Measurements from ENCODE around the gene TRPC4. TPM values are rescaled to one million over a fixed set of nuclear protein-coding genes. Genes with fewer than 3 reads are reported as not detected.
"Not testable (repeated sequence)": the region's sequence is repeated elsewhere in the genome, so short reads cannot be mapped to it uniquely, and the experiment has no call there.

TRPC4 gene
- total and polyA plus RNA-seq, 7 donors = 0.64 to 11.8 (median 9.4) TPM; not detected in 1

DNA sequence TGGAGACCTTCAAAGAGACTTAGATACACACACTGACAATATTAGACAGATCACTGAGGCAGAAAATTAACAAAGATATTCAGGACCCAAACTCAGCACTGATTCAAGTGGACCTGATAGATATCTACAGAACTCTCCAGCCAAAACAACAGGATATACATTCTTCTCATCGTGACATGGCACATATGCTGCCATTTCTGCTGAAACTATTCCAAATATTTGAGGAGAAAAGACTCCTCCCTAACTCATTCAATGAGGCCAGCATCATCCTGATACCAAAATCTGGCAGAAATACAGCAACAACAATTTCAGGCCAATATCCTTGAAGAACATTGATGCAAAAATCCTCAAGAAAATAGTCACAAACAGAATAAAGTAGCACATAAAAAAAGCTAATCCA lies 53.3 kb downstream of the TRPC4 start:
- intact Hi-C loops (cut with DNase I) = no loop called here
- H3K27me3 ChIP-seq = no peaks in the 10 kb centered on the region
- 79% methylated on average over 1 of the region's 1 CpG for WGBS, 2 donors
- no peak for DNase-seq
- no peaks in the 10 kb centered on the region for H3K36me3 ChIP-seq
- H3K4me3 ChIP-seq = no peak overlapping the region
- TF ChIP-seq EP300 (IDR thresholded peaks at IDR 0.05) (no peak), POLR2AphosphoS5 (IDR thresholded peaks at IDR 0.05) (no peak), POLR2A (IDR thresholded peaks at IDR 0.05) (no peak)
- TF ChIP-seq, protein P1, sequence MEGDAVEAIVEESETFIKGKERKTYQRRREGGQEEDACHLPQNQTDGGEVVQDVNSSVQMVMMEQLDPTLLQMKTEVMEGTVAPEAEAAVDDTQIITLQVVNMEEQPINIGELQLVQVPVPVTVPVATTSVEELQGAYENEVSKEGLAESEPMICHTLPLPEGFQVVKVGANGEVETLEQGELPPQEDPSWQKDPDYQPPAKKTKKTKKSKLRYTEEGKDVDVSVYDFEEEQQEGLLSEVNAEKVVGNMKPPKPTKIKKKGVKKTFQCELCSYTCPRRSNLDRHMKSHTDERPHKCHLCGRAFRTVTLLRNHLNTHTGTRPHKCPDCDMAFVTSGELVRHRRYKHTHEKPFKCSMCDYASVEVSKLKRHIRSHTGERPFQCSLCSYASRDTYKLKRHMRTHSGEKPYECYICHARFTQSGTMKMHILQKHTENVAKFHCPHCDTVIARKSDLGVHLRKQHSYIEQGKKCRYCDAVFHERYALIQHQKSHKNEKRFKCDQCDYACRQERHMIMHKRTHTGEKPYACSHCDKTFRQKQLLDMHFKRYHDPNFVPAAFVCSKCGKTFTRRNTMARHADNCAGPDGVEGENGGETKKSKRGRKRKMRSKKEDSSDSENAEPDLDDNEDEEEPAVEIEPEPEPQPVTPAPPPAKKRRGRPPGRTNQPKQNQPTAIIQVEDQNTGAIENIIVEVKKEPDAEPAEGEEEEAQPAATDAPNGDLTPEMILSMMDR (IDR thresholded peaks at IDR 0.05) = no peak
- peaks cover 0 to 4% (median 0%) of the 10 kb centered on the region in 4 donors for H3K4me1 ChIP-seq
- H3K27ac ChIP-seq = no peak overlapping the region
- H3K9me3 ChIP-seq = peaks cover 0 to 4% (median 0%) of the 10 kb centered on the region in 4 donors

DNA sequence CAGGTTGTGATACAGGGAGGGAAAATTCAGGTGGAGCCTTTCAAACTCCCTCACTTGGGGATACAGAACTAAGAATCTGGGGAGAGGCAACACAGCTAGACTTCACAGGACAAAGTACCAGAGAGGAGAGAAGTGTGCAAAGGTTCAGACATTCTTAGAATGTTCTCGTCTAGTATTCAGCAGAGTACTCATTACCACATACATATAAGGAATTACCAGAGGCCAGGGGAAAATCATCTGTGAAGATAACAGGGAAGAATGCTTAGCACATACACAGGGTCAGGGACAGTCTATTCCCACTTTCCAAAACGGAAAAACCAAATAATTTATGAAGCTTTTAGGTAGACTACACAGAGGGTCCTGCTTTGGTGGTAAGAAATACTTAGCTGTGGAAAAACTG lies 58.1 kb downstream of the TRPC4 start:
- intact Hi-C loops (cut with DNase I) = no loop called here
- Histone ChIP-seq H3K4me3 (no peak overlapping the region), H3K27ac (no peak overlapping the region), H3K4me1 (peaks cover 0 to 5% (median 0%) of the 10 kb centered on the region in 4 donors), H3K27me3 (no peaks in the 10 kb centered on the region), H3K36me3 (no peaks in the 10 kb centered on the region), H3K9me3 (peaks cover 0 to 3% (median 0%) of the 10 kb centered on the region in 4 donors)
- no peak for DNase-seq
- 67 to 78% methylated on average over 2 of the region's 2 CpGs for WGBS, 2 donors
- TF ChIP-seq EP300 (IDR thresholded peaks at IDR 0.05) = no peak
- no peak for TF ChIP-seq POLR2AphosphoS5 (IDR thresholded peaks at IDR 0.05)
- TF ChIP-seq, protein P1 (IDR thresholded peaks at IDR 0.05) = no peak
- no peak for TF ChIP-seq POLR2A (IDR thresholded peaks at IDR 0.05)

DNA sequence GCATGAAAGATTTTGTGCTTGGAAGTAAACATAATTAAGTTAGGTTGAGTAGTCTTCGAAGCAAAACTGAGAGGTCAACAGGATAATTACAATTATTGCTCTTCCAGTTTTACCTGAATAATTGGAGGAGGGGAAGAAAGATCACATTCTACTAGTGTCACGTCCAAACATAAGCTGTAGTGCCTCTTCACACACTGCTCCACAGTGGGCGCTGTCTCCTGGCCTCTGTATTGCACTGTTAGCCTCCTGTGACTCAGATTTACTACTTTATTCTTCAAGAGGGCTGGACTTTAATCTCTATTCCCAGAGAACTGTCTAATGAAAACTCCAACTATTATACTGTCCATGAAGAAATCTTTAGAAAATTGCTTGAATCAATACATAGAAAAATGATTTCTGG lies 62.9 kb downstream of the TRPC4 start:
- DNase-seq = no peak
- Histone ChIP-seq H3K4me3 (no peak overlapping the region), H3K4me1 (peaks cover 0 to 5% (median 0%) of the 10 kb centered on the region in 4 donors), H3K27ac (no peak overlapping the region), H3K36me3 (no peaks in the 10 kb centered on the region), H3K27me3 (no peaks in the 10 kb centered on the region), H3K9me3 (no peaks in the 10 kb centered on the region)
- intact Hi-C loops (cut with DNase I) = no loop called here
- WGBS, 2 donors = 46 to 70% methylated on average over 3 of the region's 3 CpGs
- no peak for TF ChIP-seq POLR2A (IDR thresholded peaks at IDR 0.05)
- TF ChIP-seq POLR2AphosphoS5 (IDR thresholded peaks at IDR 0.05) = no peak
- no peak for TF ChIP-seq EP300 (IDR thresholded peaks at IDR 0.05)
- TF ChIP-seq, protein P1 (IDR thresholded peaks at IDR 0.05) = no peak

DNA sequence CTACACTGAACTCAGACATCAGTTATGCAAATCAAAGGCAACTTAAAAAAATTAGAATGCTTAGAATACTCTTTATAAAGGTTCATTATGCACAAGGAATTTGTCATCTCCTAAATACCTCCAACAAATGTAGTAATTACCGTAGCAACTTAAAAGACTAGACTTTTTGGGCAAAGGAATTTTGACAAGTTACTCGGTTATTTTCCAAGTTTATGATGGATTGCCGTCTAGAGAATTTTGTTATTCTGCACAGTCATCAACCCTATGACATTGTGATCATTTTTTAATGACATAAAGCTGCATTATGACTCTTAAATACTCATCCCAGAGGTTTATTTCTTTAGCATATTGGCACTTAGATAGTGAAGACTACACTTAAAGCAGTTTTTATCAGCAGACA lies 71.9 kb downstream of the TRPC4 start:
- Histone ChIP-seq H3K4me3 (no peak overlapping the region), H3K27ac (no peak overlapping the region), H3K4me1 (no peaks in the 10 kb centered on the region), H3K9me3 (no peaks in the 10 kb centered on the region), H3K27me3 (no peaks in the 10 kb centered on the region), H3K36me3 (no peaks in the 10 kb centered on the region)
- intact Hi-C loops (cut with DNase I) = no loop called here
- 86% methylated on average over 3 of the region's 3 CpGs for WGBS, 2 donors
- TF ChIP-seq POLR2AphosphoS5 (IDR thresholded peaks at IDR 0.05) = no peak
- no peak for TF ChIP-seq POLR2A (IDR thresholded peaks at IDR 0.05)
- TF ChIP-seq, protein P1 (IDR thresholded peaks at IDR 0.05) = no peak
- no peak for TF ChIP-seq EP300 (IDR thresholded peaks at IDR 0.05)
- DNase-seq = no peak

DNA sequence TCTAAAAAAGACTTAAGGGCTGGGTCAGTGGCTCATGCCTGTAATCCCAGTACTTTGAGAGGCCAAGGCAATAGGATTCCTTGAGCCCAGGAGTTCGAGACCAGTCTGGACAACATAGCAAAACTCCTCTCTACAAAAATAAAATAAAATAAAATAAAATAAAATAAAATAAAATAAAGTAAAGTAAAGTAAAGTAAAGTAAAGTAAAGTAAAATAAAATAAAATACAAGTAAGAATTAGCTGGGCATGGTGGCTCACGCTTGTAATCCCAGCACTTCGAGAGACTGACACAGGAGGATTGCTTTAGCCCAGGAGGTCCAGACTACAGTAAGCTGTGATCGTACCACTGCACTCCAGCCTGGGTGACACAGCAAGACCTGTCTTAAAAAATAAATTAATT lies 72.8 kb downstream of the TRPC4 start:
- H3K27ac ChIP-seq; DNase-seq; H3K9me3 ChIP-seq; H3K4me1 ChIP-seq; H3K27me3 ChIP-seq; H3K36me3 ChIP-seq; intact Hi-C loops (cut with DNase I); H3K4me3 ChIP-seq: not testable (repeated sequence)
- 84% methylated on average over 4 of the region's 4 CpGs for WGBS, 2 donors
